Suprapubic skin (tissue), 4 donors: ENCODE data around the gene SLTM. TPM values are rescaled to one million over a fixed set of nuclear protein-coding genes. Genes with fewer than 3 reads are reported as not detected.
A peak's percentile ranks its signal among the peaks of the same experiment; 100 is the strongest.
"Not testable (repeated sequence)": the region's sequence is repeated elsewhere in the genome, so short reads cannot be mapped to it uniquely, and the experiment has no call there.

ENCODE experiments used
- DNase-seq, 2 donors: peaks; one replicate each; pipeline ENCODE4 v3.0.0-alpha.2; 2019; ENCODE audit warnings: low spot score in 2 of 2
- H3K27ac ChIP-seq: fragments of 200-600 bp; sonication (generic); one replicate; pipeline ENCODE4 v1.5.1; 2019
- H3K27me3 ChIP-seq: fragments of 200-600 bp; sonication (generic); one replicate; pipeline ENCODE4 v1.5.1; 2019
- H3K36me3 ChIP-seq: fragments of 200-600 bp; sonication (generic); one replicate; pipeline ENCODE4 v1.5.1; 2019
- H3K4me1 ChIP-seq: fragments of 200-600 bp; sonication (generic); one replicate; pipeline ENCODE4 v1.5.1; 2019
- H3K4me3 ChIP-seq: fragments of 200-600 bp; sonication (generic); one replicate; pipeline ENCODE4 v1.5.1; 2019; ENCODE audit warnings: mild to moderate bottlenecking
- H3K9me3 ChIP-seq: fragments of 200-600 bp; sonication (generic); one replicate; pipeline ENCODE4 v1.5.1; 2019
- EP300 ChIP-seq: sonication (generic); formaldehyde crosslinking; IDR thresholded peaks from one replicate; pipeline ENCODE4 v1.6.1; 2017; ENCODE audit warnings: antibody characterized with exemption
- POLR2A ChIP-seq, 2 donors: fragments of 450-650 bp; IDR thresholded peaks; one replicate each; pipeline ENCODE4 v1.6.1; 2017; ENCODE audit warnings: antibody characterized with exemption in 2 of 2, mild to moderate bottlenecking in 2 of 2, moderate library complexity in 2 of 2
- POLR2AphosphoS5 ChIP-seq, 3 donors: sonication (generic); formaldehyde crosslinking; IDR thresholded peaks; one replicate each; pipeline ENCODE4 v1.6.1; 2017; ENCODE audit warnings: antibody characterized with exemption in 3 of 3
- WGBS: methylation state at CpG from one replicate; pipeline ENCODE4 v1.1.5; 2018; 5-methylcytosine and 5-hydroxymethylcytosine counted together
- total RNA-seq, 4 donors: library from RNA; depleted of rRNA; stranded (reverse); fragments of >200 nt; gene quantifications; one replicate each; pipeline ENCODE4 v1.1.0, GENCODE V29; 2016
- TF ChIP-seq, protein P1 (sequence below), 2 donors: fragments of 200-600 bp in 1 of 2; fragments of 450-650 bp in 1 of 2; sonication (generic) in 1 of 2; IDR thresholded peaks; one replicate each; pipeline ENCODE4 v1.5.1; 2016 to 2019; ENCODE audit warnings: antibody characterized with exemption in 2 of 2, mild to moderate bottlenecking in 1 of 2, moderate library complexity in 1 of 2

Gene SLTM
- total RNA-seq, 4 donors from 2014 or later = 73.2 to 213 (median 98.0) TPM

DNA sequence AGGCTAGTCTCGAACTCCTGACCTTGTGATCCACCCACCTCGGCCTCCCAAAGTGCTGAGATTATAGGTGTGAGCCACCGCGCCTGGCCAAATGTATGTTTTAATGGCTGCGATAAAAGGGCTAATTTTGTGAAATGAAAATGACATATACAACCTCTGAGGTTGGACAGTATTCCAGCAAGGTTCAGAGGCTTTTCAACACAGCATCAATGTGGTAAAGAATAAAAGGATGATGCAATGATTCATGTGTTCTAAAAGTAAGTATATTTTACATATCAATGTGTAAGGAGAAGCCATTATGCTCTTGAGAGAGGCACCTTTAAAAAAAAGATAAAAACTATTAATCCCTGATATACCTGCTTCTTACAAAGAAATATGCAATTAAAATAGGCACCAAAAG, 6.7 kb downstream of the SLTM start:
- H3K36me3 ChIP-seq = peaks cover 22% of the 10 kb centered on the region

DNA sequence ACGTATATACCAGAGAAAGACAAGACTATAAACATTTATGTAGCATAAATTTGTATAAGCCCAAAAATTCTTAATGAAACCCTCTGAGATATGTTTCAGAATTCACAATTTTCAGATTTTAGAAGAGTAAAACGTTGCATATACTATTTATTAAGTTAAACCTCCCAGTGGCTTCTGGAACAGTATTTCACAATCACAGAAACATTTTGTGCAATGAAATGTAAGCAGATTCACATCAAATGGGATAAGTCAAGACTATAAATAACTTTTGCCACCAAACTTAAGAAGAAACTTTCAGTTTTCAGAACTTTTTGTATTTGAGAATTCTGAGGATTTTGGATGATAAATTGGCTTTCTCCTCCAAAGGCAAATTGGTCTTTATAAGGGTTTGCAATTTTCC, 9.2 kb downstream of the SLTM start:
- H3K27me3 ChIP-seq = no peaks in the 10 kb centered on the region
- no peak overlapping the region for H3K4me3 ChIP-seq
- no peaks in the 10 kb centered on the region for H3K9me3 ChIP-seq
- H3K4me1 ChIP-seq = peaks cover 39% of the 10 kb centered on the region
- 38% methylated on average over 2 of the region's 2 CpGs for WGBS
- H3K36me3 ChIP-seq = peaks cover 22% of the 10 kb centered on the region
- DNase-seq = no peak
- H3K27ac ChIP-seq = peak overlapping the region; percentile 66
- TF ChIP-seq EP300 = no peak

More for the DNA sequence above, 6.7 kb downstream of the SLTM start:
- TF ChIP-seq EP300 (no peak), POLR2A (IDR thresholded peaks at IDR 0.05) (no peak), POLR2AphosphoS5 (IDR thresholded peaks at IDR 0.05) (no peak)
- TF ChIP-seq, protein P1, sequence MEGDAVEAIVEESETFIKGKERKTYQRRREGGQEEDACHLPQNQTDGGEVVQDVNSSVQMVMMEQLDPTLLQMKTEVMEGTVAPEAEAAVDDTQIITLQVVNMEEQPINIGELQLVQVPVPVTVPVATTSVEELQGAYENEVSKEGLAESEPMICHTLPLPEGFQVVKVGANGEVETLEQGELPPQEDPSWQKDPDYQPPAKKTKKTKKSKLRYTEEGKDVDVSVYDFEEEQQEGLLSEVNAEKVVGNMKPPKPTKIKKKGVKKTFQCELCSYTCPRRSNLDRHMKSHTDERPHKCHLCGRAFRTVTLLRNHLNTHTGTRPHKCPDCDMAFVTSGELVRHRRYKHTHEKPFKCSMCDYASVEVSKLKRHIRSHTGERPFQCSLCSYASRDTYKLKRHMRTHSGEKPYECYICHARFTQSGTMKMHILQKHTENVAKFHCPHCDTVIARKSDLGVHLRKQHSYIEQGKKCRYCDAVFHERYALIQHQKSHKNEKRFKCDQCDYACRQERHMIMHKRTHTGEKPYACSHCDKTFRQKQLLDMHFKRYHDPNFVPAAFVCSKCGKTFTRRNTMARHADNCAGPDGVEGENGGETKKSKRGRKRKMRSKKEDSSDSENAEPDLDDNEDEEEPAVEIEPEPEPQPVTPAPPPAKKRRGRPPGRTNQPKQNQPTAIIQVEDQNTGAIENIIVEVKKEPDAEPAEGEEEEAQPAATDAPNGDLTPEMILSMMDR (IDR thresholded peaks at IDR 0.05) = no peak
- DNase-seq = no peak
- 99% methylated on average over 5 of the region's 5 CpGs for WGBS
- Histone ChIP-seq H3K27me3 (no peaks in the 10 kb centered on the region), H3K27ac (no peak overlapping the region), H3K4me1 (peaks cover 47% of the 10 kb centered on the region), H3K9me3 (no peaks in the 10 kb centered on the region), H3K4me3 (no peak overlapping the region)

DNA sequence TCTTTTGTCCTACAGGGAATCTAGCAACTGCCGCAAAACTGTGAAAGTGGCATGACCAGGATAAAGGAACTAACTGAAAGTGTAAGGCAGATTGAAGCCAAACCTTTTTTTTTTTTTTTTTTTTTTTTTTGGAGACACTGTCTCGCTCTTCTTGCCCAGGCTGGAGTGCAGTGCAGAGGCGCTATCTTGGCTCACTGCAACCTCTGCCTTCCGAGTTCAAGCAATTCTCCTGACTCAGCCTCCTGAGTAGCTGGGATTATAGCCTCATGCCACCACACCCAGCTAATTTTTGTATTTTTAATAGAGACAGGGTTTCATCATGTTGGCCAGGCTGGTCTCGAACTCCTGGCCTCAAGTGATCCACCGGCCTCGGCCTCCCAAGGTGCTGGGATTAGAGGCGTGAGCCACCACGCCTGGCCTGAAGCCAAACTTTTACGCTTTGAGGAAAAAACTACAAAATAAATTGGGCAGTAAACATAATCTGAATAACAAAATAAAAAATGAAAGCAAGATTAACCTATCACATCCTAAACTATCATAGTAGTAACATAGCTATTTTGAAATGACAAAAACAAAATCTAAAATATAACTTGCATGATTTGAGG, 9.7 kb downstream of the SLTM start:
- H3K9me3 ChIP-seq = no peaks in the 10 kb centered on the region
- H3K4me3 ChIP-seq = no peak overlapping the region
- TF ChIP-seq POLR2A (IDR thresholded peaks at IDR 0.05) (no peak), POLR2AphosphoS5 (IDR thresholded peaks at IDR 0.05) (no peak), EP300 (no peak)
- TF ChIP-seq, protein P1 (IDR thresholded peaks at IDR 0.05) = no peak
- H3K36me3 ChIP-seq = peaks cover 17% of the 10 kb centered on the region
- H3K27me3 ChIP-seq = no peaks in the 10 kb centered on the region
- peak overlapping the region; percentile 66 for H3K27ac ChIP-seq
- no peak for DNase-seq
- peaks cover 39% of the 10 kb centered on the region for H3K4me1 ChIP-seq
- WGBS = 48% methylated on average over 10 of the region's 10 CpGs

DNA sequence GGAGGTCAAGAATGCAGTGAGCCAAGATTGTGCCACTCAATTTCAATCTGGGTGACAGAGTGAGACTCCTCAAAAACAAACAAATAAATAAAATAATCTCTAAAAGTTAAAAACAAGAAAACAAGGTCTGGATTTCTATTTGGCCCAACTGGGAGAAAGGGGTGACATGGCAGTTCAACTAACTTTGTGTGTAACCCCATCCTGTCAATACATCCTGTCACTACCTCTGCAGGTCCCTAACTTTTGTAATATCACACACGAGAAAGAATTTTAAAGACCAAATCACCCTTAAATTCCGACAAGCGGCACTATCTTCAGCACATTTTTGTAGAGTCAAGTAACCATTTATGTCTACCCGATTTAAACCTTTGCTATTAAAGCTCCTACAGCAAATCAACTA, 10.2 kb downstream of the SLTM start:
- Histone ChIP-seq H3K27ac (no peak overlapping the region), H3K9me3 (no peaks in the 10 kb centered on the region), H3K36me3 (peaks cover 13% of the 10 kb centered on the region), H3K27me3 (no peaks in the 10 kb centered on the region), H3K4me3 (no peak overlapping the region), H3K4me1 (peaks cover 41% of the 10 kb centered on the region)
- TF ChIP-seq POLR2AphosphoS5 (IDR thresholded peaks at IDR 0.05) = no peak
- no peak for TF ChIP-seq POLR2A (IDR thresholded peaks at IDR 0.05)
- WGBS = 77% methylated on average over 4 of the region's 4 CpGs
- no peak for DNase-seq

DNA sequence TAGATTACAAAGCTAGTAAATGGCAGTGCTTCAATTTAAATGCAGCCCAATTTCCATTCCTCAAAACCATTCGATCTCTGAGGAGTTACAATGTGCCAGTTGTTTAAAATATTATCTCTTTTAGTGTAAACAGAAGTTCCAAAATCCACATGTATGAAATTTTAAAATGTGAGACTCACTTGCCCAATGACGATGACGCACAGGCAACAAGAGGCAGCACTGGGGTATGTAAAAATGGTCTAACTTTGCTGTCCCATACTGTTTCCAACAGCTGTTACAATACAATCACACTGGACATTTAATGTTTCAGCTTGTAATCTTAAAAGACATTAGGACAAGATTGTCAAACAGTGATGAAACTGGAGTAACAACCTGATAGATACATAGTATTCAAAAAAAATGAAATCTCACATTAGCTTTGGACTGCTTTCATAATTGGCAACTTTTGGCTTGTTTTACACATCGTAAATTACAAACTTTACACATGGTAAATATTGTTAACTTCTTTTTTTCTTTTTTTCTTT, 12.2 kb downstream of the SLTM start:
- DNase-seq = no peak
- no peak overlapping the region for H3K4me3 ChIP-seq
- peaks cover 41% of the 10 kb centered on the region for H3K4me1 ChIP-seq
- H3K36me3 ChIP-seq = peaks cover 9% of the 10 kb centered on the region
- WGBS = 69% methylated on average over 4 of the region's 4 CpGs
- H3K27me3 ChIP-seq = no peaks in the 10 kb centered on the region
- TF ChIP-seq, protein P1 (IDR thresholded peaks at IDR 0.05) = no peak
- TF ChIP-seq EP300 (no peak), POLR2A (IDR thresholded peaks at IDR 0.05) (no peak), POLR2AphosphoS5 (IDR thresholded peaks at IDR 0.05) (no peak)
- H3K27ac ChIP-seq = no peak overlapping the region
- no peaks in the 10 kb centered on the region for H3K9me3 ChIP-seq

DNA sequence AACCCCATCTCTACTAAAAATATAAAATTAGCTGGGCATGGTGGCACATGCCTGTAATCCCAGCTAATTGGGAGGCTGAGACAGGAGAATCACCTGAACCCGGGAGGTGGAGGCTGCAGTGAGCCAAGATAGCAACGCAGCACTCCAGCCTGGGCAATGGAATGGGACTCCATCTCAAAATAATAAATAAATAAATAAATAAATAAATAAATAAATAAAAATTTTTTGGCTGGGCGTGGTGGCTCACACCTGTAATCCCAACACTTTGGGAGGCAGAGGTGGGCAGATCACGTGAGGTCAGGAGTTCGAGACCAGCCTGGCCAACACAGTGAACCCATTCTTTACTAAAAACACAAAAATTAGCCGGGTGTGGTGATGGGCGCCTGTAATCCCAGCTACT, 13.0 kb downstream of the SLTM start:
- DNase-seq, H3K4me3 ChIP-seq, H3K27ac ChIP-seq, H3K27me3 ChIP-seq, H3K9me3 ChIP-seq: not testable (repeated sequence)
- peaks cover 12% of the 10 kb centered on the region for H3K36me3 ChIP-seq
- peaks cover 37% of the 10 kb centered on the region for H3K4me1 ChIP-seq
- 87% methylated on average over 7 of the region's 7 CpGs for WGBS

DNA sequence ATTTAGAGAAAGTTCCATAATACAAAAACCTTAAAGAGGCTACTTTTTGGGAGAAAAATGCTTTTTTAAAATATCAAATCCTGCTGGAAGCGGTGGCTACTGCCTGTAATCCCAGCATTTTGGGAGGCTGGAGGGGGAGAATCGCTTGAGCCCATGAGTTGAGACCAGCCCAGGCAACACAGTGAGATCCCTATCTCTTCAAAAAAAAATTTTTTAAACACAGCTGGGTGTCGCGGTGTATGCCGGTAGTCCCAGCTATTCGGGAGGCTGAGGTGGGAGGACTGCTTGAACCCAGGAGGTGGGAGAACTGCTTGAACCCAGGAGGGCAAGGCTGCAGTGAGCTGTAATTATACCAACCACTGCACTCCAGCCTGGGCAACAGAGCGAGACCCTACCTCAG, 14.2 kb downstream of the SLTM start:
- H3K36me3 ChIP-seq = peaks cover 24% of the 10 kb centered on the region
- DNase-seq = no peak
- H3K4me1 ChIP-seq = peaks cover 26% of the 10 kb centered on the region
- no peak overlapping the region for H3K4me3 ChIP-seq
- H3K27me3 ChIP-seq = no peaks in the 10 kb centered on the region
- H3K9me3 ChIP-seq = no peaks in the 10 kb centered on the region
- no peak overlapping the region for H3K27ac ChIP-seq
- WGBS = 83% methylated on average over 7 of the region's 7 CpGs
- no peak for TF ChIP-seq POLR2A (IDR thresholded peaks at IDR 0.05)
- TF ChIP-seq, protein P1 (IDR thresholded peaks at IDR 0.05) = no peak
- no peak for TF ChIP-seq POLR2AphosphoS5 (IDR thresholded peaks at IDR 0.05)
- TF ChIP-seq EP300 = no peak
